Thyroid gland (tissue), 4 donors: ENCODE measurements around the gene TCHP.

Experiments used
- POLR2A ChIP-seq, 2 donors: fragments of 450-650 bp; IDR thresholded peaks; one replicate each; pipeline ENCODE4 v1.6.1; 2017; ENCODE audit warnings: antibody characterized with exemption in 2 of 2, mild to moderate bottlenecking in 2 of 2, moderate library complexity in 1 of 2
- TF ChIP-seq, protein P1 (sequence below), 6 experiments: fragments of 200-600 bp in 3 of 6; fragments of 450-650 bp in 3 of 6; sonication (generic) in 3 of 6; IDR thresholded peaks; one replicate each; pipeline ENCODE4 v1.5.1; 2016 to 2019; ENCODE audit warnings: antibody characterized with exemption in 6 of 6, mild to moderate bottlenecking in 2 of 6, inconsistent platforms in 1 of 6, moderate library complexity in 1 of 6

DNA sequence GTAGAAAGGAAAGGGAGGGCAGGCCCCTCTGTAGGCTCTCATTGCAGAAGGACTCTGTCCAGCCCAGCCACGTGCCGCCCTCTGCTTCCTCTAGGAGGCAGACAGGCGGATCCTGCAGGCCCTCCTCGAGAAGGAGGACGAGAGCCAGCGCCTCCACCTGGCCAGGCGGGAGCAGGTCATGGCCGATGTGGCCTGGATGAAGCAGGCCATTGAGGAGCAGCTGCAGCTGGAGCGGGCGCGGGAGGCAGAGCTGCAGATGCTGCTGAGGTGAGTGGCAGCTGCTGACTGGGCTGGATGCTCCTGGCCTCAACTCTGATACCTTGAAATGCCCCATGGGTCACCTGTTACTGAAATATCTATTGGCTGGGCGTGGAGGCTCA, 10.9 kb downstream of the TCHP start:
- TF ChIP-seq, protein P1, sequence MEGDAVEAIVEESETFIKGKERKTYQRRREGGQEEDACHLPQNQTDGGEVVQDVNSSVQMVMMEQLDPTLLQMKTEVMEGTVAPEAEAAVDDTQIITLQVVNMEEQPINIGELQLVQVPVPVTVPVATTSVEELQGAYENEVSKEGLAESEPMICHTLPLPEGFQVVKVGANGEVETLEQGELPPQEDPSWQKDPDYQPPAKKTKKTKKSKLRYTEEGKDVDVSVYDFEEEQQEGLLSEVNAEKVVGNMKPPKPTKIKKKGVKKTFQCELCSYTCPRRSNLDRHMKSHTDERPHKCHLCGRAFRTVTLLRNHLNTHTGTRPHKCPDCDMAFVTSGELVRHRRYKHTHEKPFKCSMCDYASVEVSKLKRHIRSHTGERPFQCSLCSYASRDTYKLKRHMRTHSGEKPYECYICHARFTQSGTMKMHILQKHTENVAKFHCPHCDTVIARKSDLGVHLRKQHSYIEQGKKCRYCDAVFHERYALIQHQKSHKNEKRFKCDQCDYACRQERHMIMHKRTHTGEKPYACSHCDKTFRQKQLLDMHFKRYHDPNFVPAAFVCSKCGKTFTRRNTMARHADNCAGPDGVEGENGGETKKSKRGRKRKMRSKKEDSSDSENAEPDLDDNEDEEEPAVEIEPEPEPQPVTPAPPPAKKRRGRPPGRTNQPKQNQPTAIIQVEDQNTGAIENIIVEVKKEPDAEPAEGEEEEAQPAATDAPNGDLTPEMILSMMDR (IDR thresholded peaks at IDR 0.05) = no peak
- TF ChIP-seq POLR2A (IDR thresholded peaks at IDR 0.05) = no peak
